NK-92 (cell line): ENCODE results near the gene PRR35.
"Not testable (repeated sequence)": the region's sequence is repeated elsewhere in the genome, so short reads cannot be mapped to it uniquely, and the experiment has no call there.

Experiments
- DNase-seq: peaks from one replicate; lab custom pipeline; 2025; ENCODE audit not compliant: unreplicated experiment; lab: John Stamatoyannopoulos, UW

The PRR35 gene

GRCh38 chr16:592518-593306 lies 32.5 kb downstream of the PRR35 start:
- no peak for DNase-seq

DNA sequence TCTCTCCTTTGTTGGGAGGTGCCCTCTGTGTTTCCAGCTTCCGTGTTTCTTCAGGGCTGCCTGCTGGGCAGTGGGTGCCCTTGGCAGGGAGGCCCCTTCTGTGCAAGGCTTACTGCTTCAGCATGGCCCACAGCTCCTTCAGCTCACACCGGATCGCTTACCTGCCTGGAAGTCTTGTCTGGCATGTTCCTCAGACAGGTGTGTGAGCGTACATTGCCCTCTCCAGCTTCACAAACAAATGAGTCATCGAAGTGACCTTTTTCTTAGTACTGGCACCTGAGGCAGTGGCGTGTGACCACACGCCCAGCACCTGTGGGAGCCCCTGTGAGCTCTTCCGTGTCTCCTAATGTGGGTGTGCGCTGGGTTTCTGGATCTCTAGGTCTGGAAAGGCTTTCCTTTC lies 33.2 kb downstream of the PRR35 start:
- no peak for DNase-seq

GRCh38 chr16:593807-594206 lies 33.6 kb downstream of the PRR35 start:
- no peak for DNase-seq

- no peak for DNase-seq
These were observed 34.9 kb downstream of the PRR35 start for GRCh38 chr16:595094-595528.

DNA sequence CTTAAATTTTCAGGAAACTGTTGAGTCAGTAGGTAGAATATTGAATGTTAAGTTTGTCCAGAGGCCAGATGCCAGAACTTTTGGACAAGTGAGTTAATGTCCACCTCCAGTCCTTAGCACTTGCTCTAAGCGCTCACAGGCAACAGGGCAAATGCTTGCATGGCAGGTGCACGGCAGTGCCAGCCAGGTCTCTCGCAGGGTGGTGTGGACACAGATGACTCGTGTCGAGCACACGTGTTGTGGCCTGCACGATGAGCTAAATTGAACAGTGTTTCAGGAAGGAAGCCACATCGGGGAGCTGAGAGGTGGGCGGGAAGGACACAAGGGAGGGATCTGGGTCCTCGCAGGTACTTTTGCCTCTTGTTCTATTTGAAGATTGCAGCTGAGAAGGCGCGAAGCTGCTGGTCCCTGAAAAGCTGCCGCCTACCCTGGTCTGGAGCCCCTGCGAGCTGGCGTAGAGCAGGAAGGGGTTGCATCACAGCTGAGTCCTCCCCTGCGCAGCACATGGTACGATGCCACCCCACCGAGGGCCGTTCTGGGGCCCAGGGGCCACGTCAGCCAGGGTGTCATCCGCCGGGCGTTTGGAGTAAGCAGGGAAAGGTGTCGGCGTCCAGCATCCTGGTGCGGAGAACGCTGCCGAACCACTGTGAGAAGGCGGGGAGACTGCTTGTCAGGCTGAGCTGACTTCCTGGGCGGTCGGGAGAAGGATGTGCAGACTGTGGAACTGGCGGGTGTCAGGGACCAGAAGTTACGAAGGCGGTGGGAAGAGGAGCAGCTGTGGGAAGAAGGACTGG lies 35.9 kb downstream of the PRR35 start:
- DNase-seq = no peak

DNA sequence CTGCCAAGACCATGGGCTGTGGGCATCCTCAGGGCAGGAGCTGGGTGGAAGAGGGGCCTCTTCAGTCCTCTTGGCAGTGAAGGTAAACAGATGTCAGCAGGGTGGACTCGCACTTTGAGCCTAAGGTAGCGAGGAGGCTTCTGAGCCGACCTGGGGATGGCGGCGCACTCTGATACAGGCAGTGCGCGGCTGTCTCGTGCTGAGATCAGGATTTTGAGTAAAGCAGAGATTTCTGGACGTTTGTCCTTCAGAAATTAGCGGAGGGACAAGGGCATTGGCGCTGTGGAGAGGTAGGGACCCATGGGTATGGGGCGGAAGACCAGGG lies 36.5 kb downstream of the PRR35 start:
- no peak for DNase-seq

GRCh38 chr16:597655-598054 lies 37.5 kb downstream of the PRR35 start:
- DNase-seq = not testable (repeated sequence)

DNA sequence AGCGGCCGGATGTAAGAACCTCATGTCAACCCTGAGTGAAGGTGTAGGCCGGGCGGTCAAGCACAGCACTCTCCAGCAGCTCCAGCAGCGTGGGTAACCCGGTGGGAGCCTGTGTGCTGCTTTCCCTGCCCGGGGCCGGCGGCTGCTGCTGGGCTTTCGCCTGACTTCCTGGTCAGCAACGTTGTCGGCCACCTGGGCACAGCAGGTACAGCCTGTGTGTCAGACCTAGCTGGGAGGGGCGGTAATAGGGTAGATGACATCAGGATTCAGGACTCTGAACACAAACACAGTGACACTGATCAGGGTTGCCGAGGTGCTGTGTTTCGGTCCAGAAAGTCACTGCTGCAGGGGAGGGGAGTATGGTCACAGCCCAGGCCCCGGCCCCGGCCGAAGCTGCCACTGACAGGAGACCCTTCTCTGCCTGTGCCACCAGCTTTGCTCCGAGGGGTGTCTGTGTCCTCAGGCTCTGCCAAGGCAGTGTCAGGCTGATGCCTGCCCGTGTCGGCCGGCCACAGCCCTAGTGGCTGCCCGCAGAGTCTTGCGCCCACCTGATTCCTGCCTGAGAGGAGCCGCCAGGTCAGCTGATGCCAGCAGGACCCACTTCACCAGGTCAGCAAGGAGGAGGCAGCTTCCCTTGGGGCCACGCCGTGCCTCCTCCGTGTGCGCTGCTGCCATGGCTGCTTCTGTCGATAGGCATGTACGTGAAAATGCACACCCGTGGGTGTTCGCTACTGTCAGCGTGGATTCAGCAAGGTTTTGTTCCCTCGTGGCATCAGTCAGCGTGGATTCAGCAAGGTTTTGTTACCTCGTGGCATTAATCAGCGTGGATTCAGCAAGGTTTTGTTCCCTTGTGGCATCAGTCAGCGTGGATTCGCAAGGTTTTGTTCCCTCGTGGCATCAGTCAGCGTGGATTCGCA lies 38.9 kb downstream of the PRR35 start:
- no peak for DNase-seq

DNA sequence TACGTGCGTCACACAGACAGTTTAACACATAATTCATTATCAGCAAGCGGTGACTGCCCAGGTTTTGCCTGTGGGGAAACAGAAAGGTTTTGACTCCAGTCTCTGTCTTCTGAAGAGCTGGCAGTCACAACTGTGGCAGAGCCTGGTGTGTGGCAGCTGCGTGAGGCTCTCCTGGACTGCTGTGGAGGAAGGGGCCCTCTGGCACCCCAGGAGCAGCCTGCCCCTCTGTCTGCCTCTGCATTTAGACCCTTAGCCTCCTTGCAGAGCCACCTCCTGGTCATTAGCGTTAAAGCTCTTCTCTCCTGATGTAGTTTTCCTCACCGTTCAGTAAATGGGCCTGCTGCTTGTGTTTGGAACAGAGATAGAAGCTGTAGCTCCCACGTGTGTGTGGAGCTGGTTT lies 40.6 kb downstream of the PRR35 start:
- DNase-seq = no peak

DNA sequence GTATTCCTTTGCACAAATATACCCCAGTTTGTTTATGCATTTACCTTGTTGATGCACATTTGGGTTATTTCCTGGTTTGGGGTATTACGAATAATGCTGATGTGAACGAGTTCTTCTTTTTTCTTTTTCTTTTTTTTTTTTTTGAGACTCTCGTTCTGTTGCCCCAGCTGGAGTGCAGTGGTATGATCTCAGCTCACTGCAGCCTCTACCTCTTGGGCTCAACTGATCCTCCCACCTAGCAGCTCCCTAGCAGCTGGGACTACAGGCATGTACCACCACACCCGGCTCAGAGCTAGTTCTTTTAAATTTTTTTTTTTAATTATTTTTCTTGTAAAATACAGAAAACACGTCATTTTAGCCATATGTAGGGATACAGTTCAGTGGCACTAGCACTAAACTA lies 43.7 kb downstream of the PRR35 start:
- DNase-seq = no peak

DNA sequence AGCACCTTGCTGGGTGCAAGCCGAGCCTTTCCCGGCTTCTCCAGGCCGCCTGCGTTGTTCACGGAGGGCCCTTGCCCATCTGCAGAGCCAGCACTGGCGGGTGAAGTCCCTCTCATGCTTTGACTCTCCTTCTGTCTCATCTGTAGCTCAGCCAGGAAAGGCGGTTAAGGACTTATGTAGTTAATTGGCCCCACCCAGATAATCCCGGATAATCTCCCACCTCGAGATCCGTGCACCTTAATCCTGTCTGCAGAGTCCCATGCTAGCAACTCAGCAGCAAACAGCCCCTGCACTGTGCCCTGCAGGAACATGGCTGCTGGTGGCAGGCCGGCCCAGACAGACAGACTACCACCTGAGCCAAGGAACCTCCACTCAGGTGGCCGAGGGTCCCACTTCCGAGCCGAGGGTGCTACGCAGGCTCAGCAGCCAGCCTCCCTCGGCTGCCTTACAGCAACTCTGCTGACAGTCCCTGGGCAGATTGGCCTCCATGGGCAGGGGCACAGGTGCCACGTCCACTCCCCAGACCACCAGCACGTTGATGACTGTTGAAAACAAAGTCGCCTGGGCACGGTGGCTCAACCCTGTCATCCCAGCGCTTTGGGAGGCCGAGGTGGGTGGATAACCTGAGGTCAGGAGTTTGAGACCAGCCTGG lies 46.6 kb downstream of the PRR35 start:
- no peak for DNase-seq

GRCh38 chr16:608019-608418 lies 47.8 kb downstream of the PRR35 start:
- DNase-seq = no peak

DNA sequence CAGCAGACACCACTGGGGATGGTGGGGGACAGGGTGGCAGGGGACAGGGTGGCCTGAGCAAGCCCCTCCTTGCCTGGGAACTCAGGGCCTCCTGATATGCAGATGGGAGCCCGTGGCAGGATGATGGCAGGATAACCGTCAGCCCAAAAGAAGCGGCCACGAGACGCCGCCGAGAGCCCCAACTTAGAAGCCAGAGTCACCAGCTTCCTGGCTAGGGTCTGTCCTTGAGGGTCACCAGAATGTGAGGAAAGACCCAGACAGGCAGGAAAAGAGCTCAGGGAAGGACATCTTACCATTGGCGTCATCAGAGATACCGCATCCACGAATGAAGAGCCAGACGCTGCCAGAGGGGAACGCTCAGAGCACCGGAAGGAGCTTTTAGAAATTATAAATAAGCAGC lies 49.1 kb downstream of the PRR35 start:
- no peak for DNase-seq

GRCh38 chr16:609984-610383 lies 49.8 kb downstream of the PRR35 start:
- DNase-seq = no peak

DNA sequence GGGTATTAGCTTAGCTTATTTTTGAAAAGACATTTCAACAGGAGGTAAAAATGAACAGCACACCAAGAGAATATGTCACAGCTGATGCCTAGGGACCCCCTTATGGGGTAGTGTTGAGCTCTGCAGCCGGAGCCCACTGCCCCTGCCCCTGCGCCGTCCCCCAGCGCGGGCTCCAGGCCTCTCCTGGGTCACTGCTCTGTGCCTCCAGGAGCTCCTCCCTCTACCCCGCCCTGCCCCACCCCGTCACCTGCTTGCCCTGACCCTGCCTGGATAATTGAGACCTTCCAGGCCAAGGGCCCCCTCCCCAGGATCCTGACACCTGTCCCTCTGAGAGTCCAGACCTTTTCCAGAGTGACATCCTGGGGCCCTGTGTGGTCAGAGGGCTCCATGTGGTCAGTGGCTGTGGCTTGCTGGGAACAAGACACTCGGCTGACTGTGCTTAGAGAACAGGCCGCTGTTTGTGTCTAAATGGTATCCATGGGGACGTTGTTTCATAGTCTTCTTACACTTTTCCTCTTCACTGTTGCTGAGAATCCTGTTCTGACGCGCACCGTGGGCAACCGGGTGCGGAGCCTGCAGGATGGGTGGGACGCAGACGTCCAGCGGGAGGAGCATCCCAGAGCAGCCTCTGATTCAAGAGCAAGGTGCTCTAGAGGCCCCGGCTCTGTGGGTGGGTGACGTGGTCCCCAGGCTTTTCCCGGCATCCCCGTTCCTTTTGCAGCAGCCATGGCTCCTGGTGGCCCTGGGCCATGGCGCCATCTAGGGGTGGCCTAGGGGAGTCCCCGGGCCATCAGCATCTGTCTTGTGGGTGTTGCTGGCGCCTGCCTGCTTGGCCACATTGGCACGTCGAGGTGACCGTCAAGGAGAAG lies 50.6 kb downstream of the PRR35 start:
- DNase-seq = no peak

GRCh38 chr16:615122-615521 lies 54.9 kb downstream of the PRR35 start:
- DNase-seq = no peak
